ENCODE measurements around the gene ATG4C.

The ATG4C gene

DNA sequence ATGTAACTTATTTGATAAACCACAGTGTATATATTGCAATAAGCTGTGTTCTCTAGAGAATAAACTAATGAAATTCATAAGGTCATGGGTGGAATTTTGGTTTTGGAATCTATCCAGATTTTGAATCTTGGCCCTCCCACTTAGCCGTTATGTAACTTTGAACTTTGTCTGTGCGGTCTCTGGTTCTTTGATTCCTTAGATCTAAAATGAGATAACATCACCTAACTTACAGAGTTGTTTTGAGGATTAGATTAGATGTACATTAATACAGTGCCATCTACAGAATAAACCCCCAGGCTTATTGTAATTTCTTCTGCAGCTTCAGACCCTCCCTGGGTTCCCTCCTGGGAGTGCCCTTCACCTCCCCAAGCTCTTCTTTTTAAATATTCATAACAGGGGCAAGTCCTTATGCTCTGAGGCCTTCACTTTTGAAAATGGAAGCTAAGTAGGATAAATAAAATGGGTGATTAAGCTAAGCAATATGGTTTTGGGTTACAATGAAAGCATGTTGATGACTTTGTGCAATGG, 124.3 kb downstream of the ATG4C start:
- TF ChIP-seq, protein P1, sequence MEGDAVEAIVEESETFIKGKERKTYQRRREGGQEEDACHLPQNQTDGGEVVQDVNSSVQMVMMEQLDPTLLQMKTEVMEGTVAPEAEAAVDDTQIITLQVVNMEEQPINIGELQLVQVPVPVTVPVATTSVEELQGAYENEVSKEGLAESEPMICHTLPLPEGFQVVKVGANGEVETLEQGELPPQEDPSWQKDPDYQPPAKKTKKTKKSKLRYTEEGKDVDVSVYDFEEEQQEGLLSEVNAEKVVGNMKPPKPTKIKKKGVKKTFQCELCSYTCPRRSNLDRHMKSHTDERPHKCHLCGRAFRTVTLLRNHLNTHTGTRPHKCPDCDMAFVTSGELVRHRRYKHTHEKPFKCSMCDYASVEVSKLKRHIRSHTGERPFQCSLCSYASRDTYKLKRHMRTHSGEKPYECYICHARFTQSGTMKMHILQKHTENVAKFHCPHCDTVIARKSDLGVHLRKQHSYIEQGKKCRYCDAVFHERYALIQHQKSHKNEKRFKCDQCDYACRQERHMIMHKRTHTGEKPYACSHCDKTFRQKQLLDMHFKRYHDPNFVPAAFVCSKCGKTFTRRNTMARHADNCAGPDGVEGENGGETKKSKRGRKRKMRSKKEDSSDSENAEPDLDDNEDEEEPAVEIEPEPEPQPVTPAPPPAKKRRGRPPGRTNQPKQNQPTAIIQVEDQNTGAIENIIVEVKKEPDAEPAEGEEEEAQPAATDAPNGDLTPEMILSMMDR (IDR thresholded peaks at IDR 0.05; ENCODE audit: low read length, missing control alignments), result no peak
- DNase-seq (ENCODE audit: low read depth), result no peak
- no peak overlapping the region for H3K4me3 ChIP-seq (replicated peaks; ENCODE audit: low read depth, low read length)

DNA sequence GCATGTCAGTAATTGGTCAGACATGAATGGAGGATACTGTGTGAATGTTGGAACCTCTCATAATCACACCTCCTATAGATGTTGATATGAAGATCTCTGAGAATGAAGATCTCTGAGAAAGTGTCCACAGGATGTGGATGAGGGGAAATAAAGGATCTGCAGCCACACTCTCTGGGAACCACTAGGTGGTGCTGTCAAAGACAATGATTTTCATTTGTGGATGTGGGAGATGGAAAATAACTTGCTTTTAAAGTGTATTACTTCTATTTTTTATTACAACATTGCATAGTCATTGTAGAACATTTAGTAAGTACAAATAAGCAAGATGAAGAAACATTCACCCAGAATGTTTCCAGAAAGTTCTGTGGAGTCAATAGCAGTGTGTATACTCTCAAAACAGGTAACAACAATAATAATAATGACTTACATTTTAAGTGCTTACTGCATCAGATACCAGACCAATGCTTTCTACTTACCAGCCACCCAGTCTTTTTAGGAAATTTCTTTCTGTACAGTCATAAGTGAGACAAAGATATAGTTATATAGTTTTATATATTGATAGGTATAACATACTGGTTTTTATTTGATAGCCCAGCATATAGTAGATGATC, 128.2 kb downstream of the ATG4C start:
- TF ChIP-seq, protein P1 (IDR thresholded peaks at IDR 0.05; ENCODE audit: low read length, missing control alignments), result peak; percentile 89
- peak; percentile 41 for DNase-seq (ENCODE audit: low read depth)
- no peak overlapping the region for H3K4me3 ChIP-seq (replicated peaks; ENCODE audit: low read depth, low read length)
